K562 (cell line): ENCODE measurements around the gene DEDD2. TPM values are rescaled to one million over a fixed set of nuclear protein-coding genes. Genes with fewer than 3 reads are reported as not detected.
A peak's percentile ranks its signal among the peaks of the same experiment; 100 is the strongest.

ENCODE experiments used
- CREM ChIP-seq: IDR thresholded peaks from 2 replicates; pipeline ENCODE4 v1.6.1; 2014; ENCODE audit warnings: antibody characterized with exemption, low read depth
- FOXK2 ChIP-seq, 2 experiments: fragments of 450-650 bp; IDR thresholded peaks in 1 of 2; conservative IDR thresholded peaks in 1 of 2; 2 replicates each; pipeline ENCODE4 v1.6.1; 2016; ENCODE audit warnings: low read depth in 2 of 2, mild to moderate bottlenecking in 1 of 2
- GMEB1 ChIP-seq: fragments of 250-450 bp; sonication (Bioruptor Pico); IDR thresholded peaks from 2 replicates; pipeline ENCODE4 v1.4.0; 2020; ENCODE audit warnings: mild to moderate bottlenecking
- MGA ChIP-seq: fragments of 450-650 bp; IDR thresholded peaks from 2 replicates; pipeline ENCODE4 v1.6.1; 2016; ENCODE audit warnings: mild to moderate bottlenecking, moderate library complexity
- MNT ChIP-seq, 2 experiments: fragments of 450-650 bp; conservative IDR thresholded peaks; 2 replicates each; pipeline ENCODE4 v1.6.1; 2017; ENCODE audit warnings: mild to moderate bottlenecking in 2 of 2, moderate library complexity in 2 of 2
- ZBTB11 ChIP-seq, 3 experiments: fragments of 200-800 bp in 1 of 3; fragments of 250-450 bp in 1 of 3; fragments of 450-650 bp in 1 of 3; sonication (Bioruptor Pico) in 1 of 3; sonication (Bioruptor generic) in 1 of 3; formaldehyde crosslinking in 1 of 3; IDR thresholded peaks; 2 replicates each; pipeline versions ENCODE4 v1.6.1 to v1.8.0; 2016 to 2022; ENCODE audit warnings: mild to moderate bottlenecking in 2 of 3, missing genetic modification characterization in 2 of 3, missing compliant biosample characterization in 1 of 3, moderate library complexity in 1 of 3
- polyA plus RNA-seq, 8 experiments: library from polyadenylated mRNA; depleted of rRNA in 4 of 8; stranded (reverse) in 5 of 8; unstranded in 3 of 8; fragments of >200 nt; fragmentation: Nextera tagmentation in 2 of 8; fragmentation: Illumina TruSeq in 1 of 8; extraction: Ambion mirVana in 2 of 8; extraction: Trizol in 1 of 8; gene quantifications; 2 replicates each; pipeline versions ENCODE4 v1.2.1 to v1.2.3, GENCODE V29; 2011 to 2014; ENCODE audit warnings: inconsistent platforms in 1 of 8, missing spikeins in 1 of 8
- total RNA-seq, 7 experiments: library from RNA; depleted of rRNA in 6 of 7; stranded (reverse); fragments of >200 nt in 6 of 7; fragmentation: Illumina TruSeq in 2 of 7; extraction: Trizol in 2 of 7; gene quantifications; 2 replicates each; pipeline versions ENCODE4 v1.2.1 to v1.2.3, GENCODE V29; 2011 to 2021; ENCODE audit warnings: low replicate concordance in 1 of 7

Gene DEDD2
- total and polyA plus RNA-seq, 9 of the 15 experiments (the other 6 are each of a cell fraction or from before 2014, with no cell fraction given) = 4.3 to 43.0 (median 29.2) TPM

GRCh38 chr19:42242512-42243409, 25.3 kb upstream of the DEDD2 start, which contains the start of gene GSK3A (continued):
- TF ChIP-seq MGA (no peak), FOXK2 (conservative IDR thresholded peaks at IDR 0.05 in 1 of 2, IDR thresholded peaks at IDR 0.05 in 1 of 2; ENCODE audit: low read depth in 2 of 2) (peak; percentile 45 to 57; a peak in 1 of 4 replicates), ZBTB11 (CRISPR knock-in tag; IDR thresholded peaks at IDR 0.05) (peak in 1 of 3 experiments; percentile 85; a peak in 2 of 6 replicates), GMEB1 (CRISPR knock-in tag) (peak; percentile 85), CREM (peak; percentile 97), MNT (conservative IDR thresholded peaks at IDR 0.05) (peak; percentile 89 to 94)
